Measurements from ENCODE around the gene DLGAP5. TPM values are rescaled to one million over a fixed set of nuclear protein-coding genes. Genes with fewer than 3 reads are reported as not detected.

DLGAP5 gene
- total RNA-seq, 6 experiments from 2014 or later, result 21.8 to 58.3 (median 52.5) TPM

DNA sequence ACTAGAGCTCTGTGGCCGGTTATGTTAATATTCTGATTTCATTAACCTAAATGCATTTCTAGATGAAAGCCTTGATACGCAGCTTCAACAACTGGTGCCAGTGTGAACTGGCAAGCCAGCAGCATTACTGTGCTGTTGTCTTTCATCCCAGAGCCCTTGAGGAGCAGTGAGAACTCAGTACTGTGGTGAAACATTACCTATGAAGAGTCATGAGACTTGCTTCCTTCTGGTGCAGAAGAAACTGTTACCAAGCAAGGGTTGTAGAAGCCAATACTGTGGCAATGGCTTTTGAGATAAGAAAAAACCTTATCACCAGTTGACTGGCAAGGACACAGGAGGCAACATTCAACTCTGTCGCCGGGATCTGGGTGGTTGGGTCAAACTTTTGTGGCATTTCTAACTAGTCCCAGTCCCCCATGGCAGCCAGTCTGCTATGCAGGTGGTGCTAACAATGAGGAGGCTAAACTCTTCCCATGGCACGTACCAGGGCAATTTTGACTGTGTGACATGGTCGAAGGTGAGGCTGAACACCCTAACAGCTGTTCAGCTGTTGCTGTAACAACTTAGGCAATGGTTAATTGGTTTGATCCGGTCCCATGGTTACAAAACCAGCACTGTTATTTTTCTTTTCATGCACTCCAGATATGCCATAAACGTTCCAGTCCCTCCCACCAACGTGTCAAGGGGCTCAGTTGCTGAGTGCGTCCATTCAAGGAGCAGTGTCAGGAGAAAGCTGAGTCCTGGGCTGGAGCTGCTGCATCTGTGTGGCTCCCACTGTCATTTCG, 74.9 kb downstream of the DLGAP5 start:
- Mint-ChIP-seq H3K27me3 (ENCODE audit: insufficient read depth) (peaks cover 4% of the 10 kb centered on the region), H3K4me1 (ENCODE audit: low read depth) (peaks cover 10% of the 10 kb centered on the region; the same call in 1 of the 2 replicates), H3K4me3 (no peak overlapping the region), H3K27ac (no peak overlapping the region), H3K36me3 (ENCODE audit: low read depth) (no peaks in the 10 kb centered on the region), H3K9me3 (no peaks in the 10 kb centered on the region)
- DNase-seq, result no peak
- TF ChIP-seq, protein P1, sequence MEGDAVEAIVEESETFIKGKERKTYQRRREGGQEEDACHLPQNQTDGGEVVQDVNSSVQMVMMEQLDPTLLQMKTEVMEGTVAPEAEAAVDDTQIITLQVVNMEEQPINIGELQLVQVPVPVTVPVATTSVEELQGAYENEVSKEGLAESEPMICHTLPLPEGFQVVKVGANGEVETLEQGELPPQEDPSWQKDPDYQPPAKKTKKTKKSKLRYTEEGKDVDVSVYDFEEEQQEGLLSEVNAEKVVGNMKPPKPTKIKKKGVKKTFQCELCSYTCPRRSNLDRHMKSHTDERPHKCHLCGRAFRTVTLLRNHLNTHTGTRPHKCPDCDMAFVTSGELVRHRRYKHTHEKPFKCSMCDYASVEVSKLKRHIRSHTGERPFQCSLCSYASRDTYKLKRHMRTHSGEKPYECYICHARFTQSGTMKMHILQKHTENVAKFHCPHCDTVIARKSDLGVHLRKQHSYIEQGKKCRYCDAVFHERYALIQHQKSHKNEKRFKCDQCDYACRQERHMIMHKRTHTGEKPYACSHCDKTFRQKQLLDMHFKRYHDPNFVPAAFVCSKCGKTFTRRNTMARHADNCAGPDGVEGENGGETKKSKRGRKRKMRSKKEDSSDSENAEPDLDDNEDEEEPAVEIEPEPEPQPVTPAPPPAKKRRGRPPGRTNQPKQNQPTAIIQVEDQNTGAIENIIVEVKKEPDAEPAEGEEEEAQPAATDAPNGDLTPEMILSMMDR (IDR thresholded peaks at IDR 0.05), result no peak

DNA sequence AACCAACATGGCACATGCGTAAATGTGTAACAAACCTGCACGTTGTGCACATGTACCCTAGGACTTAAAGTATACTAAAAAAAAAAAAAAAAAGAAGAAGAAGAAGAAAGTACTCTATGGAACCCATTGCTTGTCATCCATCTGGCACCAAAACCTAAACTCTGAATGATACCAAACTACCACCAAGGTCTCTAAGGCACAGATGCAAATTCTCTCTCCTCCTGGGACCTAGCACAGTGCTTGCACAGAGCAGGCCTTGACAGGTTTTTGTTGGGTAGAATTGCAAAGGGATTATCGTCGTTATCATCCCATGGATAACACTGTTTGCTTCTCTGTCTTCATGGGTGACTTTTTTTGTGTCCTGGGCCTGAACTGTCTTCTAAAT, 75.5 kb downstream of the DLGAP5 start:
- peaks cover 4% of the 10 kb centered on the region for H3K27me3 Mint-ChIP-seq (ENCODE audit: insufficient read depth)
- H3K4me3 Mint-ChIP-seq, result no peak overlapping the region
- DNase-seq, result no peak
- no peak overlapping the region for H3K27ac Mint-ChIP-seq
- no peaks in the 10 kb centered on the region for H3K9me3 Mint-ChIP-seq
- H3K36me3 Mint-ChIP-seq (ENCODE audit: low read depth), result no peaks in the 10 kb centered on the region
- peaks cover 10% of the 10 kb centered on the region; the same call in 1 of the 2 replicates for H3K4me1 Mint-ChIP-seq (ENCODE audit: low read depth)
- TF ChIP-seq, protein P1 (IDR thresholded peaks at IDR 0.05), result no peak

DNA sequence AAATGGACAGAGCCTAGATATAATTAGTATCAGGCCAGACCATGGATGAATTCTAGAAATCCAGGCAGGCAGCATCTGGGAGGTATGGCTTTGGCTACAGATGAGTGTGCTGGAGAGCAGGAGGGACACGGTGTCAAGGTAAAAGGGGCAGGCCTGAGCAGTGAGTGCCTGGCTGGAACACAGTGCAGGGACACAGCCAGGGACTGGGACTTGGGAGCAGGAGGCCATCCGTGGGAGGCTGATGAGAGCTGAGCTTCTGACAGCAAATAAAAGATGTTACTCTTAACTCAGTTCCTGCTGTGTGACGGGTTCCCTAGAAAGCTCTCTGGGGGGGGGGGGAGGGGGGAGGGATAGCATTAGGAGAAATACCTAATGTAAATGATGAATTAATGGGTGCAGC, 75.9 kb downstream of the DLGAP5 start:
- no peak overlapping the region for H3K4me3 Mint-ChIP-seq
- no peak overlapping the region for H3K27ac Mint-ChIP-seq
- DNase-seq, result no peak
- H3K36me3 Mint-ChIP-seq (ENCODE audit: low read depth), result no peaks in the 10 kb centered on the region
- TF ChIP-seq, protein P1 (IDR thresholded peaks at IDR 0.05), result no peak
- peaks cover 4% of the 10 kb centered on the region for H3K27me3 Mint-ChIP-seq (ENCODE audit: insufficient read depth)
- H3K9me3 Mint-ChIP-seq, result no peaks in the 10 kb centered on the region
- peaks cover 10% of the 10 kb centered on the region; the same call in 1 of the 2 replicates for H3K4me1 Mint-ChIP-seq (ENCODE audit: low read depth)

DNA sequence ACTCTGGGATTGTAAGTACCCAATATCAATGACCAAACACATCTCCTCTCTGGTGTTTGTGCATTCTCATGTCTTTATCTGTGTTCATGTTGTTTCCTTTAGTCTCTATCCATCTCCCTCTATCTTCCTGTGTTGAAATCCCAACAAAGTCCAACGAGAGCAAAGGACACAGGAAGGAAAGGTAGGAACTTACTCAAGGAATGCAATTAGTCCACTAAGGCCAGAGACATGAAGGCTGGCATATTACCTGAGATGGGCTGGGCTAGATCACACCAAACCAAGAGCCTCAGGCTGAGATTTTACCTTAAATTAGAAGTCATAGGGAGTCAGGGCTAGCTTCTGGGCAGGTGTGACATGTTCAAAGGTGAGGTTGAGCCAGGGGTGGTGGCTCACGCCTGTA, 76.7 kb downstream of the DLGAP5 start:
- Mint-ChIP-seq H3K4me1 (ENCODE audit: low read depth) (peaks cover 10% of the 10 kb centered on the region; the same call in 1 of the 2 replicates), H3K27me3 (ENCODE audit: insufficient read depth) (peaks cover 2% of the 10 kb centered on the region), H3K27ac (no peak overlapping the region), H3K9me3 (no peaks in the 10 kb centered on the region), H3K4me3 (no peak overlapping the region), H3K36me3 (ENCODE audit: low read depth) (no peaks in the 10 kb centered on the region)
- DNase-seq, result no peak
- TF ChIP-seq, protein P1 (IDR thresholded peaks at IDR 0.05), result no peak

DNA sequence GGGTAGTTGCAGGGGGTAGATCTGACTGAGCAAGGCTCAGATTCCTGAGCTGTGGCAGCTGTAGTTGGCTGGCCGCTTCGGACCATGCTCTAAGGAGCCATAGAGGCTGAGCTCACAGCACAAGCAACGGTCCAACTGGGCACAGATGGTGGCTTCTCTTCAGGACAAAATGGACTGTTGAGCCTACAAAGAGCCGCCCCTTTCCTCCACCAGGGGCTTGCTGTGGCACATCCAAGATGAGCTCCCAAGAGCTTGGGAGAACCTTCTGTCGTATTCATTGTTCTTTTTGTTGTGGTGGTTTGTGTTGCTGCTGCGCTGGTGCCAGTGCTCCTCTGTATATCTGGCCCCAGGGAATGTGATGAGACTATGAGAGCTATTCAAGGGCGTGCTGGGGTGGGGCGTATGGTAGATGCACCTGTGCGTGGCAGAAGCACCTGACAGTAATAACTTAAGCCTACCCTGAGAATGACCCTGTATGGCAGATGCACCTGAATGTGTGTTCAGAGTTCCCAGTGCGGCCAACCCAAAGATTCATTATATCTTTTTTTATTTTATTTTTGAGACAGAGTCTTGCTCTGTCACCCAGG, 80.2 kb downstream of the DLGAP5 start:
- Mint-ChIP-seq H3K4me3 (no peak overlapping the region), H3K36me3 (ENCODE audit: low read depth) (no peaks in the 10 kb centered on the region; the same call in 1 of the 2 replicates), H3K27me3 (ENCODE audit: insufficient read depth) (peaks cover 2% of the 10 kb centered on the region), H3K4me1 (ENCODE audit: low read depth) (peaks cover 22% of the 10 kb centered on the region), H3K9me3 (no peaks in the 10 kb centered on the region), H3K27ac (no peak overlapping the region)
- TF ChIP-seq, protein P1 (IDR thresholded peaks at IDR 0.05), result no peak; the same call in 1 of the 2 replicates
- DNase-seq, result no peak
